ENCODE results near the gene CHODL.

Gene CHODL

DNA sequence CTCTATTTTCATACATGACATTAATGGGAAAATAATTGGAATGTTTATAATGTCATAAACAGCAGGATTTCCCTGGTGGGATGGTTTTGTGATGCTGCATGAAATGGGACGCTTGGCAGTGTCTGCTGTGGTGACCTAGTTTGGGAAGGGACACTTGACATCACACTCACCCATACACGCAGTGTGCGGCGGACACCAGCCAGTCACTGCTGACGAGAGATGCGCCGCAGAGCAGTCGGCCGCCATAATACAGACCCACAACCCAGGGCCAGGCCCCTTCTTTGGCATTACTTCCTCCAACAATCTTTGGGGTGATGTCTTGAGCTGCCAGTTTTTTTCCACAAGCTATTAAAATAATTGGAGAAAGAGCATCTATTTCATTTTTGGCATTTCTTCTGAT, 49.5 kb downstream of the CHODL start:
- no peak for DNase-seq

DNA sequence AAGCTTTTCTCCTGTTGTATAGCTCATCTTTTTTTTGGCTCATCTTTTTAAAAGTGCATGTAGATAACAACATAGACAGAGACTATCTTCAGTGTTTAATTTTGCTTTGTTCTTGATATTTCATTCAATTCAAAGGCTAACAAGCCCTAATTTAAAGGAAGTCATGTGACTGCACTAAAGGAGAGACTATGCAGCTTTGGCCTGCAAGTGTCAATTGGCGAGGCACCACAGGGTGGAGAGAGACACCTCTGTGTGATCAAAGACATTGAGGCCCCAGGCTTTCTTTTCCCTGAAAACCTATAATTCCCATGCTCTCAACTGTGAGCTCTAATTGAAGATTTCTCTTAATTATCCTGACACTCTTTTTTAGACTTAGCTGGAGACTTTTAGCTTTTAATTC, 53.6 kb downstream of the CHODL start:
- no peak for DNase-seq

All from NCI-H1436 (cell line).